Activated effector memory CD4-positive, alpha-beta T cell treated with anti-CD3 and anti-CD28 coated beads, Interleukin-2, amount 50 U/mL, for 16 hours (primary cell): ENCODE results near the gene WSB1.

ENCODE experiments used
- DNase-seq: peaks from one replicate; pipeline ENCODE4 v3.0.0-alpha.2; 2020

Gene WSB1

GRCh38 chr17:27318633-27319032, 24.7 kb downstream of the WSB1 start:
- no peak for DNase-seq

GRCh38 chr17:27319541-27320221, 25.8 kb downstream of the WSB1 start:
- peak; percentile 50 for DNase-seq

- DNase-seq, result peak; percentile 24
Measured at GRCh38 chr17:27320222-27320560, 26.3 kb downstream of the WSB1 start.

GRCh38 chr17:27321372-27321771, 27.5 kb downstream of the WSB1 start:
- DNase-seq, result peak; percentile 31

- peak; percentile 21 for DNase-seq
Measured at GRCh38 chr17:27322026-27322425, 28.1 kb downstream of the WSB1 start.

GRCh38 chr17:27322690-27323508, 29.0 kb downstream of the WSB1 start:
- DNase-seq, result no peak

- peak; percentile 27 for DNase-seq
Measured at GRCh38 chr17:27323538-27324215, 29.8 kb downstream of the WSB1 start.

- peak; percentile 41 for DNase-seq
Measured at GRCh38 chr17:27324771-27325339, 30.9 kb downstream of the WSB1 start.

- peak; percentile 24 for DNase-seq
Measured at GRCh38 chr17:27326051-27326450, 32.1 kb downstream of the WSB1 start.

GRCh38 chr17:27326585-27326984, 32.7 kb downstream of the WSB1 start:
- no peak for DNase-seq

GRCh38 chr17:27327397-27327796, 33.5 kb downstream of the WSB1 start:
- no peak for DNase-seq

- DNase-seq, result no peak
Measured at GRCh38 chr17:27327871-27328270, 34.0 kb downstream of the WSB1 start.

GRCh38 chr17:27328686-27329085, 34.8 kb downstream of the WSB1 start:
- DNase-seq, result peak; percentile 19

GRCh38 chr17:27329146-27329805, 35.4 kb downstream of the WSB1 start:
- DNase-seq, result peak; percentile 19

GRCh38 chr17:27332047-27332393, 38.1 kb downstream of the WSB1 start:
- no peak for DNase-seq

GRCh38 chr17:27332485-27333409, 38.8 kb downstream of the WSB1 start:
- DNase-seq, result peak; percentile 95

- peak; percentile 64 for DNase-seq
Measured at GRCh38 chr17:27333410-27333980, 39.6 kb downstream of the WSB1 start.

GRCh38 chr17:27336184-27336583, 42.3 kb downstream of the WSB1 start:
- peak; percentile 37 for DNase-seq

- DNase-seq, result no peak
Measured at GRCh38 chr17:27338536-27338985, 44.6 kb downstream of the WSB1 start.

- DNase-seq, result no peak
Measured at GRCh38 chr17:27339198-27339835, 45.4 kb downstream of the WSB1 start.
